Nephron progenitor cell (in vitro differentiated cells): ENCODE measurements around the gene SLX4IP.

Experiments used
- DNase-seq: peaks from one replicate; pipeline ENCODE4 v3.0.0; 2021
- H3K27ac Mint-ChIP-seq: 2 replicates; pipeline ENCODE4 v1.8.0; 2021; ENCODE audit warnings: mild to moderate bottlenecking, moderate library complexity, mixed read lengths
- H3K27me3 Mint-ChIP-seq: 2 replicates; pipeline ENCODE4 v1.8.0; 2021; ENCODE audit warnings: mild to moderate bottlenecking, low read depth, mixed read lengths; ENCODE audit not compliant: poor library complexity
- H3K36me3 Mint-ChIP-seq: 2 replicates; pipeline ENCODE4 v1.8.0; 2021; ENCODE audit warnings: low read depth, mixed read lengths
- H3K4me1 Mint-ChIP-seq: 2 replicates; pipeline ENCODE4 v1.8.0; 2021; ENCODE audit warnings: mixed read lengths
- H3K4me3 Mint-ChIP-seq: 2 replicates; pipeline ENCODE4 v1.8.0; 2021; ENCODE audit warnings: mild to moderate bottlenecking, moderate library complexity, mixed read lengths
- H3K9me3 Mint-ChIP-seq: 2 replicates; pipeline ENCODE4 v1.8.0; 2021; ENCODE audit warnings: mild to moderate bottlenecking, moderate library complexity, mixed read lengths
- TF ChIP-seq, protein P1 (sequence below): fragments of 200-600 bp; sonication (generic); IDR thresholded peaks from 2 replicates; pipeline ENCODE4 v1.5.0; 2021; ENCODE audit warnings: antibody characterized with exemption

The SLX4IP gene

DNA sequence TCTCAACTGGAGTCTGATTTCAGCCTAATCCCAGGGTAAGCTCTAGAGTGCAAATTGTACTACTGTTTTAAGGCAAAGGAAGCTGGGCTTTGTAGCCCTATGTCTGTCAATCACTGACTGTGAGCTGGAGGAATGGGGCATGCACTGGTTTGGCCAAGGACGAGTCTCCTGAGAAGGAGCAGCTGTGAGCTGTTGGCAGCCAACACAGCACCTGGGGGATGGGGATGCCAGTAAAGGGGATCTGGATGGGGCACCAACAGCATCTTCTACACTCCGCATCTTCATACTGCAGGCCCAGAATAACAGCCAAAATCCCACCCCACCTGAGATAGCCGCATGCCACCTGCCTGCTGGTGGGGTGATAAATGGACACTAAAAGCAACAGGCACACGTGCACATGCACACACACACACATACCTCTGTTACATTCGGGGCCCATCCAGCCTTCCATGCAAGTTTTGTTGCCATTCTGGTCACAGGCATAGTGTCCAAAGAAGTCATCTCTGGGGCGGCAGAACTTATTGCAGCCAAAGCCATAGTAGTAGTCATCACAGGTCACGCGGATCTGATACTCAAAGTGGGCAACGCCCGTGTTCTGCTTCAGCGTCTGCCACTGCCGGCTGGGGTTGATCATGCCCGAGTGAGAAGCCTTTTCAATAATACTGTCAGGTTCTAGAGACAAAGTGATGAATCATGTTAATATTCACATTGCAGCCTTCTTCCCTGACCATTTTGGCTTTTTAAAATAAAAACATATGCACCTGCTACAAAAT lies 223.1 kb downstream of the SLX4IP start:
- peaks cover 6% of the 10 kb centered on the region for H3K27me3 Mint-ChIP-seq
- TF ChIP-seq, protein P1, sequence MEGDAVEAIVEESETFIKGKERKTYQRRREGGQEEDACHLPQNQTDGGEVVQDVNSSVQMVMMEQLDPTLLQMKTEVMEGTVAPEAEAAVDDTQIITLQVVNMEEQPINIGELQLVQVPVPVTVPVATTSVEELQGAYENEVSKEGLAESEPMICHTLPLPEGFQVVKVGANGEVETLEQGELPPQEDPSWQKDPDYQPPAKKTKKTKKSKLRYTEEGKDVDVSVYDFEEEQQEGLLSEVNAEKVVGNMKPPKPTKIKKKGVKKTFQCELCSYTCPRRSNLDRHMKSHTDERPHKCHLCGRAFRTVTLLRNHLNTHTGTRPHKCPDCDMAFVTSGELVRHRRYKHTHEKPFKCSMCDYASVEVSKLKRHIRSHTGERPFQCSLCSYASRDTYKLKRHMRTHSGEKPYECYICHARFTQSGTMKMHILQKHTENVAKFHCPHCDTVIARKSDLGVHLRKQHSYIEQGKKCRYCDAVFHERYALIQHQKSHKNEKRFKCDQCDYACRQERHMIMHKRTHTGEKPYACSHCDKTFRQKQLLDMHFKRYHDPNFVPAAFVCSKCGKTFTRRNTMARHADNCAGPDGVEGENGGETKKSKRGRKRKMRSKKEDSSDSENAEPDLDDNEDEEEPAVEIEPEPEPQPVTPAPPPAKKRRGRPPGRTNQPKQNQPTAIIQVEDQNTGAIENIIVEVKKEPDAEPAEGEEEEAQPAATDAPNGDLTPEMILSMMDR: no peak
- no peaks in the 10 kb centered on the region for H3K9me3 Mint-ChIP-seq
- no peak overlapping the region for H3K4me3 Mint-ChIP-seq
- H3K27ac Mint-ChIP-seq: peak overlapping the region; percentile 65
- H3K36me3 Mint-ChIP-seq: peaks cover 84% of the 10 kb centered on the region
- peaks cover 98% of the 10 kb centered on the region for H3K4me1 Mint-ChIP-seq
- no peak for DNase-seq

DNA sequence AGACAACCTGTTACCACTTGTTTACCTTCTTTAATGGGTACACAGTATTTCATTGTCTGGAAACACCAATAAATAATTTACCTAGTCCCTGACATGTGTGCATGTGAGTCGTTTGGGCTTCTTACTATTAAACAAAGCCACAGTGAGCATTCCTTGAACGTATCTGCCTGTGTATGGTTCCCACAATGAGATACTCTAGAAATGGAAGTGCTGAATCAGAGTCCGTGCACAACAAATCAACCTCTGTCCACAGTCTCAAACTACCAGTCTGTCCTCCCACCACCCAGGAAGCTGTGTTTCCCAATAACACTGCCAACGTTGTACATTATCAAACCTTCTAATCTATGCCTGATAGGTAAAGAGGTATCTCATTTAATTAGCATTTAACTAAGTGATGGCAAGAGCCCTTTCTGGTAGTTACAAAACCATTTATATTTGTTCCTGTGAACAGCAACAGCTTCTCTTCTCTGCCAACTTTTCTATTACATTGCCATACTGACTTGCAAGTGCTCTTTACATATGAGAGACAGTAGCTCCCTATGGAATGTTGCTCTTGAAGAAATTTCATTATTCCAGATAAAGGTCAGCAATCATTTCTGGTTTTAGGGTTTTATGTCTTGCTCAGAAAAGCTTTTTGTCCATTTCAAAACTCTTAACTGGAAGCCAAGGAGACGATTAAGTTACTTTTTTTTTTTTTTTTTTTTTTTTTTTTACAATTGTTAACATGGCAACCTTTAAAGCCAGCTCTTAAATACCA lies 223.9 kb downstream of the SLX4IP start:
- no peaks in the 10 kb centered on the region for H3K9me3 Mint-ChIP-seq
- H3K36me3 Mint-ChIP-seq: peaks cover 92% of the 10 kb centered on the region
- no peak overlapping the region for H3K4me3 Mint-ChIP-seq
- TF ChIP-seq, protein P1: no peak
- H3K27ac Mint-ChIP-seq: no peak overlapping the region
- H3K27me3 Mint-ChIP-seq: peaks cover 6% of the 10 kb centered on the region
- H3K4me1 Mint-ChIP-seq: peaks cover 98% of the 10 kb centered on the region
- no peak for DNase-seq

DNA sequence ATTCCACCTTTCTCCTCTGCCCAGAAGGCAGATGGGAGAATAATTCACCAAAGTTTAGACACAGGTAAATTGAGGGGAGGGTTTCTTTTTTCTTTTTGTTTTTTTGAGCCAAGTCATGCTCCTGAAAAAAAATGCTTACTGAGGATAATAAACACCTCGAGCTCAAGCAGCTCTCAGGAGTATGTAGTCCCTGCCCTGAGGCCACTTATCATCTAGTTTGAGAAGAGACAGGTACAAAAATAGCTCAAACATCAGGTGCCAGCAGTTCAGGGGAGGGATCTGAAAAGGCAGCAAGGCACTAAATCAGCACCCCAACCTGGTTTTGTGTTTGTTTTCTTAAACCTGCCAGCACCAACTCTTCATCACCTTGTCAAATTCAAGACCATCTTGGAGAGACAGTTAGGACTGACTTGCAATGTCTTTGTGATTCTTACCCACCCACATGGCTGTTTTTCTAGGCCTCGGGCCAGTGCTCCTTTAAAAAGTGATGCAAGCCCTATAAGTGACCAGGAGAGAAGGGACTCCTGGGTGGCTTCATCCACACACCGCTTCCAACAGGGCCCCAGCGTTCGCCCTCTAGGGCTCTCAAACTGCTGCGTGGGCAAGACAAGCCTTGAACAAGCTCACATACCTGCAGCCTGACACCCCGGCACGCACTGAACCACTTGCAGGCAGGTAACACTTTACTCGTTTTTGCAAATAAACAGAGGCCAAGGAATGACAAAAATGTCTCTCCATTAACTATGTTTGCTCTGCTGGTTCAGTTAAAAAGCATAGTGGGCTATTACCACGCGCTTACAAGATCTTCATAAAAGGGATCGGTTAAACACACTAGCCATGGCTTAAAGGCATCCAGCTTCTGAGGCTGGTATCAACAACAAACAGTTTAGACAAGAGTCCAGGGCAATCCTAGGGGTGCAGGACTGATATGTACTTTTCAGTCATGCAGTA lies 224.8 kb downstream of the SLX4IP start:
- H3K4me3 Mint-ChIP-seq: peak overlapping the region; percentile 38
- TF ChIP-seq, protein P1: no peak
- DNase-seq: no peak
- peaks cover 98% of the 10 kb centered on the region for H3K4me1 Mint-ChIP-seq
- H3K27ac Mint-ChIP-seq: peak overlapping the region; percentile 85
- H3K27me3 Mint-ChIP-seq: peaks cover 3% of the 10 kb centered on the region
- H3K9me3 Mint-ChIP-seq: no peaks in the 10 kb centered on the region
- H3K36me3 Mint-ChIP-seq: peaks cover 95% of the 10 kb centered on the region

DNA sequence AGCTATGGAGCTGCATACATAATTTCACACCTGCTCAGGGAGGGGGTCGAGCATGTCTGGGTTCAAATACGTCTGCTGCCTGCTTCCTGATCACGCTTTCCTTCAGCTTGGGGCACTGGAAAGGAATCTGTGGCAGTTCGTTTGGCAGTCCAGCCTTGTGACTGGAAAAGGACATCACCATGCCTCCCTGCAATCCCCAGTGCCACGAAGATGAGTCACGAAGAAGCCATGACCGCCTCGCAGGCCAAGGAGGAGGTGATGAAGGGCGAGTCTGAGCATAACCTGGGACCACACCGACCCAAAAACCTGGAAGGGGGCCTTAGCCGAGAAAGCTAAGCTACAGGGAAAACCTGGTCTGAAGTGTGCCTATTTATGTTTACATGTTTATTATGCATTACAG lies 225.6 kb downstream of the SLX4IP start:
- no peaks in the 10 kb centered on the region for H3K9me3 Mint-ChIP-seq
- H3K4me3 Mint-ChIP-seq: no peak overlapping the region
- TF ChIP-seq, protein P1: no peak
- H3K36me3 Mint-ChIP-seq: peaks cover 95% of the 10 kb centered on the region
- H3K27me3 Mint-ChIP-seq: peaks cover 3% of the 10 kb centered on the region
- DNase-seq: no peak
- H3K4me1 Mint-ChIP-seq: peaks cover 98% of the 10 kb centered on the region
- peak overlapping the region; percentile 72 for H3K27ac Mint-ChIP-seq

DNA sequence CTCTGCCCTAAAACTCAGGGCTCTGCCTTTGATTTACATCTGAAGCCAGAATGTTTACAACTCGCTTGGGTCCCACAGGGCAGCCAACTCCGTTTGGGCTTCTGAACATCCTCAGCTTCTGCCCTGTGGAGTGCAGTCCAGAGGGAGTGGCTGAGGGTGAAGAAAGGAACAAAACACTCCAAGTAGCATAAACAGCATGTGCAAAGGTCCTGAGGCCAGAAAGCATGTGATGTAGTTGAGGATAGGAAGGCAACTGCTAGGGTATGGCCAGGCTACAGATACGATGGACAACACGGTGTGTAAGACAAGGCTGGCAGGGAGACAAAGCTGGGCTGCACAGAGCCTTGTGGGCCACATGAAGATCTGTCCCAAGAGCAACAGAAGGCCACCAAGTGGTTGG lies 226.2 kb downstream of the SLX4IP start:
- Mint-ChIP-seq H3K27me3 (peaks cover 3% of the 10 kb centered on the region), H3K27ac (peak overlapping the region; percentile 80), H3K4me1 (peaks cover 98% of the 10 kb centered on the region), H3K9me3 (no peaks in the 10 kb centered on the region), H3K4me3 (no peak overlapping the region), H3K36me3 (peaks cover 95% of the 10 kb centered on the region)
- DNase-seq: no peak
- TF ChIP-seq, protein P1: no peak
